Esophagus (tissue), 2 donors: ENCODE measurements around the gene TMCO4. TPM values are rescaled to one million over a fixed set of nuclear protein-coding genes. Genes with fewer than 3 reads are reported as not detected.

Source experiments
- H3K27ac ChIP-seq, 2 donors: one replicate each; pipeline ENCODE4 v1.5.1; 2013; ENCODE audit warnings: low read depth in 2 of 2, mild to moderate bottlenecking in 2 of 2, inconsistent platforms in 1 of 2, low read length in 1 of 2, moderate library complexity in 1 of 2
- H3K27me3 ChIP-seq, 2 donors: one replicate each; pipeline ENCODE4 v1.6.1; 2013; ENCODE audit warnings: low read length in 2 of 2, control low read depth in 1 of 2, mild to moderate bottlenecking in 1 of 2; ENCODE audit not compliant: insufficient read depth in 2 of 2, control insufficient read depth in 1 of 2
- H3K36me3 ChIP-seq, 2 donors: one replicate each; pipeline ENCODE4 v1.6.1; 2013; ENCODE audit warnings: low read length in 1 of 2; ENCODE audit not compliant: control insufficient read depth in 2 of 2, insufficient read depth in 2 of 2
- H3K4me1 ChIP-seq, 2 donors: one replicate each; pipeline ENCODE4 v1.6.1; 2013; ENCODE audit warnings: low read length in 1 of 2; ENCODE audit not compliant: control insufficient read depth in 2 of 2, insufficient read depth in 2 of 2
- H3K4me3 ChIP-seq, 2 donors: one replicate each; pipeline ENCODE4 v1.5.1; 2013; ENCODE audit warnings: low read length in 2 of 2, mild to moderate bottlenecking in 2 of 2, low read depth in 1 of 2, moderate library complexity in 1 of 2
- H3K9me3 ChIP-seq, 2 donors: one replicate each; pipeline ENCODE4 v1.6.1; 2013; ENCODE audit warnings: mild to moderate bottlenecking in 2 of 2, low read depth in 1 of 2, low read length in 1 of 2, moderate library complexity in 1 of 2; ENCODE audit not compliant: control insufficient read depth in 2 of 2, insufficient read depth in 1 of 2
- WGBS, 2 donors: extraction: QIAGEN DNeasy Blood & Tissue Kit; methylation state at CpG; one replicate each; pipeline ENCODE4 v1.1.7; 2013; 5-methylcytosine and 5-hydroxymethylcytosine counted together
- polyA plus RNA-seq, 2 donors: library from polyadenylated mRNA; stranded (reverse); fragments of 200-250 nt; gene quantifications; one replicate each; pipeline ENCODE4 v1.2.3, GENCODE V29; 2013
- donor health status: healthy with polysubstance abuse.
- donor health status: Bipolar disorder and iron deficiency.

TMCO4 gene
- polyA plus RNA-seq, 2 donors: 14.2 to 26.2 TPM

DNA sequence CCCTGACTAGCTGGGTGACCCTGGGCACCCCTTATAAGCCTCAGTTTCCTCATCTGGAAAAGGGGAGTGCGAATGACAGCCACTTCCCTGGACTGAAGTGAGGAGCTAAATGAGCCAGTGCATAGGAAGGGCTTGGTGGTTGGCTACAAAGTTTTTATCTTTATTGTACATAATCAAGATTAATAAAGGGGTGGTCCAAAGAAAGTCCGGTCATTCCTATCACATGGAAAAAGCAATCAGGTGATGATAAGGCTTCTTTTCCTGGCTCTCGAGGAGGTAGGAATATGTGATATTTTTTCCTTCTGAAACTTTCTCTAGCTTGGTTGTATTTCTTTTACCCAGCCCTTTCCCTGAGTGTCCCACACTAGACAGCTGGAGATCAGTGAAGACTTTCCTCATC is 56.5 kb downstream of the TMCO4 start:
- no peak overlapping the region for H3K4me3 ChIP-seq
- H3K27me3 ChIP-seq: no peaks in the 10 kb centered on the region
- no peak overlapping the region for H3K27ac ChIP-seq
- H3K9me3 ChIP-seq: no peaks in the 10 kb centered on the region
- H3K36me3 ChIP-seq: peaks cover 4 to 35% of the 10 kb centered on the region in 2 donors
- 79 to 95% methylated on average over 3 of the region's 3 CpGs for WGBS, 2 donors
- H3K4me1 ChIP-seq: no peaks in the 10 kb centered on the region

GRCh38 chr1:19739628-19740027 is 60.1 kb downstream of the TMCO4 start:
- no peaks in the 10 kb centered on the region for H3K9me3 ChIP-seq
- no peaks in the 10 kb centered on the region for H3K4me1 ChIP-seq
- no peak overlapping the region for H3K27ac ChIP-seq
- WGBS, 2 donors: 57 to 61% methylated on average over 5 of the region's 5 CpGs
- H3K4me3 ChIP-seq: no peak overlapping the region
- H3K27me3 ChIP-seq: no peaks in the 10 kb centered on the region
- H3K36me3 ChIP-seq: peaks cover 3 to 14% of the 10 kb centered on the region in 2 donors

- no peaks in the 10 kb centered on the region for H3K27me3 ChIP-seq
- H3K4me1 ChIP-seq: no peaks in the 10 kb centered on the region
- no peak overlapping the region for H3K4me3 ChIP-seq
- no peaks in the 10 kb centered on the region for H3K9me3 ChIP-seq
- WGBS, 2 donors: 89 to 96% methylated on average over 2 of the region's 2 CpGs
- H3K36me3 ChIP-seq: peaks cover 0 to 14% of the 10 kb centered on the region in 2 donors
- no peak overlapping the region for H3K27ac ChIP-seq
Measured at GRCh38 chr1:19738669-19739068, 61.0 kb downstream of the TMCO4 start.

- Histone ChIP-seq H3K4me1 (no peaks in the 10 kb centered on the region), H3K27me3 (no peaks in the 10 kb centered on the region), H3K4me3 (no peak overlapping the region), H3K9me3 (no peaks in the 10 kb centered on the region), H3K27ac (no peak overlapping the region), H3K36me3 (peaks cover 0 to 16% of the 10 kb centered on the region in 2 donors)
- 66 to 75% methylated on average over 5 of the region's 5 CpGs for WGBS, 2 donors
Measured at GRCh38 chr1:19738076-19738475, 61.6 kb downstream of the TMCO4 start.

GRCh38 chr1:19737104-19737825 is 62.5 kb downstream of the TMCO4 start:
- no peak overlapping the region for H3K4me3 ChIP-seq
- peaks cover 0 to 13% of the 10 kb centered on the region in 2 donors for H3K36me3 ChIP-seq
- H3K9me3 ChIP-seq: no peaks in the 10 kb centered on the region
- no peaks in the 10 kb centered on the region for H3K27me3 ChIP-seq
- no peak overlapping the region for H3K27ac ChIP-seq
- H3K4me1 ChIP-seq: no peaks in the 10 kb centered on the region
- whole genome bisulfite sequencing, 2 donors: 77 to 90% methylated on average over 9 of the region's 9 CpGs

DNA sequence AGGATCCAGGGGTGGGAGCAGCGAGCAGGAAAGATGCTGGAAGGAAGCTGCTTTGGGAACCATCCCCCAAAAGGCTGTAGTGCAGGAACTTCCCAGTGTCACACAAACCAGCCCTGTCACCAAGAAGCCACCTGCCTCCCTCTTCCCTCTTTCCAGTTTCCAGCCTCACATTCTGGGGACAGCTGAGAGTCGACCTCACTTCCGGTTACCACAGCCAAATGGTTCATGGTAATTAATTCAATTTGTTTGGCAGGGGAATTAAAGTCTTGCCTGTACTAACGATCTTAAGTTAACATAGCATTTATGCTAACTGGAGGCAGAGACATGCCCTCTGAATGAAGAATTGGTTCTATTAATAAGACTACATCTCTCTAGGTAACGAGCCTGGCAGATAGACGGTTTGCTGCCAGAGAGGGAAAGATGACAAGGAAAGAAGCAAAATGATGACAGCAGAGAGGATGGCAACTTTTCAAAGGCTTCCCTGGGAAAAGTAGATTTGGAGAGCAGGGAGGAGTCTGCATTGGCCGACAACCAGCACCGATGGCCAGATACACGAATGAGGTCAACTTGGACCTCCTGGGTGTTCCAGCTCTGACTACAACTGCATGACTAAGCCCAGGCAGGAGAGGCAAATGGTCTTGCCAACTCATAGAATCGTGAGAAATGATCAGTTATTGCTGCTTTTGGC is 64.1 kb downstream of the TMCO4 start:
- 46 to 47% methylated on average over 10 of the region's 10 CpGs for WGBS, 2 donors
- Histone ChIP-seq H3K36me3 (peaks cover 0 to 20% of the 10 kb centered on the region in 2 donors), H3K27ac (peak overlapping the region; percentile 25 to 45)

DNA sequence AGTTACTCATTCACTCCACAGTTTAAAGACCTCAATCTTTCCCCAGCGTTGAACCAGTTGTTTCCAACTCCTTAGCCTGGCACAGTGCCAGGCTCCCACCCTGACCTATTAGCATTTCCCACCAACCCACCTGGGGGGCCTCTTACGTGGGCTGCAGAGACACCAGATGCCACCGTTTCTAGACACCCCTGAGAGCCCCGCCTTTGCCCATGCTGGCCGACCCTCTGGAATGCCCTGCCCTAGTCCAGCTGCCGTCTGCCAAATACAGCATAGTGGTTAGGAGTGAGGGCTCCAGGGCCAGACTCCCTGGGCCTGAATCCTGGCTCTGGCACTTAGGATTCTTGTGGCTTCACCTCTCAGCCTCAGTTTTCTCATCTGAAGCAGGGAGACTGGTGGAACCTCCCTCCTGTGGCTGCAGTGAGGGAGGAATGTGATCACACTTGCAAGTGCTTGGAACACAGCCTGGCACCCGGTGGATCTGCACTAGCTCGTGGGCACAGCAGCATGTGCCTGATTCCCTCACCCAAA is 65.2 kb downstream of the TMCO4 start:
- H3K9me3 ChIP-seq: peaks cover 0 to 7% of the 10 kb centered on the region in 2 donors
- no peak overlapping the region for H3K4me3 ChIP-seq
- 61 to 65% methylated on average over 8 of the region's 8 CpGs for WGBS, 2 donors
- H3K27me3 ChIP-seq: no peaks in the 10 kb centered on the region
- H3K36me3 ChIP-seq: peaks cover 0 to 15% of the 10 kb centered on the region in 2 donors
- peak overlapping the region; percentile 9 to 25 for H3K27ac ChIP-seq
- H3K4me1 ChIP-seq: no peaks in the 10 kb centered on the region

More for the DNA sequence above, 64.1 kb downstream of the TMCO4 start:
- no peaks in the 10 kb centered on the region for H3K4me1 ChIP-seq
- H3K27me3 ChIP-seq: no peaks in the 10 kb centered on the region
- H3K4me3 ChIP-seq: no peak overlapping the region
- H3K9me3 ChIP-seq: peaks cover 0 to under 1% of the 10 kb centered on the region in 2 donors

- H3K36me3 ChIP-seq: peaks cover 0 to 15% of the 10 kb centered on the region in 2 donors
Measured at GRCh38 chr1:19734056-19734455, 65.7 kb downstream of the TMCO4 start.

GRCh38 chr1:19733615-19734014 is 66.1 kb downstream of the TMCO4 start:
- H3K9me3 ChIP-seq: peaks cover 0 to 7% of the 10 kb centered on the region in 2 donors

More at GRCh38 chr1:19734056-19734455, 65.7 kb downstream of the TMCO4 start:
- Histone ChIP-seq H3K27ac (no peak overlapping the region), H3K4me3 (no peak overlapping the region), H3K9me3 (peaks cover 0 to 7% of the 10 kb centered on the region in 2 donors), H3K4me1 (no peaks in the 10 kb centered on the region), H3K27me3 (no peaks in the 10 kb centered on the region)
- WGBS, 2 donors: 84 to 93% methylated on average over 8 of the region's 8 CpGs

More at GRCh38 chr1:19733615-19734014, 66.1 kb downstream of the TMCO4 start:
- Histone ChIP-seq H3K36me3 (peaks cover 0 to 15% of the 10 kb centered on the region in 2 donors), H3K27ac (no peak overlapping the region), H3K27me3 (no peaks in the 10 kb centered on the region), H3K4me1 (no peaks in the 10 kb centered on the region), H3K4me3 (no peak overlapping the region)
- 93 to 96% methylated on average over 5 of the region's 5 CpGs for WGBS, 2 donors
